T47D (cell line): ENCODE data around the gene RPS6KB2.
A peak's percentile ranks its signal among the peaks of the same experiment; 100 is the strongest.

ENCODE experiments used
- DNase-seq, 2 experiments: peaks; one replicate each; pipeline versions ENCODE4 v3.0.0 to v3.0.0-alpha.2; 2011 to 2012; ENCODE audit warnings: low read depth in 1 of 2, low spot score in 1 of 2
- JUND ChIP-seq: IDR thresholded peaks from 2 replicates; pipeline ENCODE4 v1.6.1; 2012; ENCODE audit warnings: low read depth
- in situ Hi-C: cut with HindIII; loops from 2 replicates; pipeline ENCODE4 v1.10.0; 2016; ENCODE audit warnings: low sequenced_read_pairs, low pct_unique_long_range_greater_than_20kb

Gene RPS6KB2

GRCh38 chr11:67408437-67409200 is 19.7 kb upstream of the RPS6KB2 start:
- TF ChIP-seq JUND = no peak
- in situ Hi-C loops = no loop called here
- DNase-seq = no peak

DNA sequence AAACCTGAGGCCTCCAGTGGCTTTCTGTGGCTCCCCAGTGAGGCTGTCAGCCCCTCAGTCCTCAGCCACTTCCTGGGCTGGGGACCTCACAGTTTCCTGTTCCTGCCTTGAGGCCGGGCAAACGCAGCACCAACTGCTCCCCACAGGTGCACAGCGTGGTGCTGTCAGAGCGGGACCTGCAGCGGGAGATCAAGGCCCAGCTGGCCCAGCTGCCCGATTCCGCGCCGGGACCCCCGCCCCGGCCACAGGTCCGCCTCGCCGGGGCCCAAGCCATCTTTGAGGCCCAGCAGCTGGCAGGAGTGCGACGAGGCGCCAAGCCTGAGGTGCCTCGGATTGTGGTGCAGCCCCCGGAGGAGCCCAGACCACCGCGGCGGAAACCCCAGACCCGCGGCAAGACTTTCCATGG is 19.0 kb upstream of the RPS6KB2 start:
- TF ChIP-seq JUND = no peak
- in situ Hi-C loops = no loop called here

GRCh38 chr11:67409781-67410368 is 18.4 kb upstream of the RPS6KB2 start:
- no peak for TF ChIP-seq JUND
- DNase-seq = peak in 1 of 2 experiments; percentile 78
- in situ Hi-C loops = no loop called here

More for the DNA sequence above, 19.0 kb upstream of the RPS6KB2 start:
- no peak for DNase-seq

- in situ Hi-C loops = no loop called here
- DNase-seq = no peak
- no peak for TF ChIP-seq JUND
These were observed 17.9 kb upstream of the RPS6KB2 start for GRCh38 chr11:67410369-67410831.

- in situ Hi-C loops = no loop called here
- DNase-seq = no peak
- TF ChIP-seq JUND = no peak
These were observed 17.1 kb upstream of the RPS6KB2 start for GRCh38 chr11:67410984-67411784.

GRCh38 chr11:67411785-67412152 is 16.5 kb upstream of the RPS6KB2 start:
- TF ChIP-seq JUND = no peak
- in situ Hi-C loops = no loop called here
- no peak for DNase-seq

GRCh38 chr11:67412495-67413179 is 15.7 kb upstream of the RPS6KB2 start:
- in situ Hi-C loops = no loop called here
- TF ChIP-seq JUND = no peak
- DNase-seq = no peak

GRCh38 chr11:67413266-67413849 is 14.9 kb upstream of the RPS6KB2 start:
- no peak for DNase-seq
- no peak for TF ChIP-seq JUND
- in situ Hi-C loops = no loop called here

GRCh38 chr11:67415501-67416304 is 12.6 kb upstream of the RPS6KB2 start, which contains the start of gene CARNS1:
CARNS1 (plus strand) TSS chr11:67415678; CDS start chr11:67416200, 522 bp downstream.
- in situ Hi-C loops = no loop called here
- TF ChIP-seq JUND = no peak
- no peak for DNase-seq

- in situ Hi-C loops = no loop called here
These were observed 11.6 kb upstream of the RPS6KB2 start for GRCh38 chr11:67416416-67417335.

More at GRCh38 chr11:67416416-67417335, 11.6 kb upstream of the RPS6KB2 start:
- DNase-seq = peak in 1 of 2 experiments; percentile 74
- no peak for TF ChIP-seq JUND
